ENCODE results near the gene ZKSCAN8.

The ZKSCAN8 gene

GRCh38 chr6:28158318-28158717 is 16.6 kb downstream of the ZKSCAN8 start:
- Mint-ChIP-seq H3K4me1 (peaks cover 7 to 20% of the 10 kb centered on the region in 2 donors), H3K9me3 (peaks cover 4 to 16% of the 10 kb centered on the region in 2 donors), H3K4me3 (no peak overlapping the region), H3K27me3 (no peaks in the 10 kb centered on the region), H3K36me3 (peaks cover 55 to 81% of the 10 kb centered on the region in 2 donors), H3K27ac (peak overlapping the region; percentile 15)
- DNase-seq (no peak), ATAC-seq (replicated peaks) (no peak)

GRCh38 chr6:28159029-28159607 is 17.4 kb downstream of the ZKSCAN8 start:
- H3K27me3 Mint-ChIP-seq: no peaks in the 10 kb centered on the region
- ATAC-seq (replicated peaks) (no peak), DNase-seq (no peak)
- no peak overlapping the region for H3K27ac Mint-ChIP-seq
- H3K36me3 Mint-ChIP-seq: peaks cover 47 to 81% of the 10 kb centered on the region in 2 donors
- H3K9me3 Mint-ChIP-seq: peaks cover 4 to 13% of the 10 kb centered on the region in 2 donors
- H3K4me3 Mint-ChIP-seq: no peak overlapping the region
- peaks cover 7 to 20% of the 10 kb centered on the region in 2 donors for H3K4me1 Mint-ChIP-seq

- H3K27ac Mint-ChIP-seq: no peak overlapping the region
Measured at GRCh38 chr6:28160233-28160632, 18.6 kb downstream of the ZKSCAN8 start.

GRCh38 chr6:28161410-28162079 is 19.9 kb downstream of the ZKSCAN8 start:
- Mint-ChIP-seq H3K4me3 (peak overlapping the region; percentile 87 to 95), H3K36me3 (peaks cover 40 to 75% of the 10 kb centered on the region in 2 donors), H3K9me3 (peaks cover 4 to 12% of the 10 kb centered on the region in 2 donors), H3K4me1 (peaks cover 7 to 20% of the 10 kb centered on the region in 2 donors), H3K27me3 (peaks cover 0 to 7% of the 10 kb centered on the region in 2 donors), H3K27ac (peak overlapping the region; percentile 82)
- peak; percentile 82 for DNase-seq
- ATAC-seq (replicated peaks): peak; percentile 99 to 100

More at GRCh38 chr6:28160233-28160632, 18.6 kb downstream of the ZKSCAN8 start:
- ATAC-seq (replicated peaks): no peak
- Mint-ChIP-seq H3K9me3 (peaks cover 4 to 12% of the 10 kb centered on the region in 2 donors), H3K4me1 (peaks cover 7 to 20% of the 10 kb centered on the region in 2 donors), H3K36me3 (peaks cover 43 to 77% of the 10 kb centered on the region in 2 donors), H3K4me3 (no peak overlapping the region), H3K27me3 (peaks cover 0 to 5% of the 10 kb centered on the region in 2 donors)
- no peak for DNase-seq

GRCh38 chr6:28165563-28165962 is 23.9 kb downstream of the ZKSCAN8 start:
- peaks cover 28 to 55% of the 10 kb centered on the region in 2 donors for H3K36me3 Mint-ChIP-seq
- no peak overlapping the region for H3K4me3 Mint-ChIP-seq
- peaks cover 0 to 7% of the 10 kb centered on the region in 2 donors for H3K27me3 Mint-ChIP-seq
- no peak overlapping the region for H3K27ac Mint-ChIP-seq
- ATAC-seq (replicated peaks): no peak
- peaks cover 0 to 7% of the 10 kb centered on the region in 2 donors for H3K9me3 Mint-ChIP-seq
- peaks cover 9 to 20% of the 10 kb centered on the region in 2 donors for H3K4me1 Mint-ChIP-seq
- DNase-seq: no peak

GRCh38 chr6:28167068-28167467 is 25.4 kb downstream of the ZKSCAN8 start:
- H3K36me3 Mint-ChIP-seq: peaks cover 35 to 59% of the 10 kb centered on the region in 2 donors
- H3K9me3 Mint-ChIP-seq: peaks cover 0 to 3% of the 10 kb centered on the region in 2 donors
- peaks cover 0 to 7% of the 10 kb centered on the region in 2 donors for H3K27me3 Mint-ChIP-seq
- no peak overlapping the region for H3K4me3 Mint-ChIP-seq
- H3K27ac Mint-ChIP-seq: peak overlapping the region; percentile 66
- DNase-seq (no peak), ATAC-seq (replicated peaks) (no peak)
- H3K4me1 Mint-ChIP-seq: peaks cover 6 to 8% of the 10 kb centered on the region in 2 donors

GRCh38 chr6:28167926-28168325 is 26.2 kb downstream of the ZKSCAN8 start:
- Mint-ChIP-seq H3K4me3 (no peak overlapping the region), H3K27ac (no peak overlapping the region), H3K27me3 (peaks cover 0 to 7% of the 10 kb centered on the region in 2 donors), H3K9me3 (no peaks in the 10 kb centered on the region), H3K4me1 (peaks cover 0 to 2% of the 10 kb centered on the region in 2 donors), H3K36me3 (peaks cover 32 to 54% of the 10 kb centered on the region in 2 donors)
- ATAC-seq (replicated peaks) (peak; percentile 25 to 76), DNase-seq (no peak)

- DNase-seq (no peak), ATAC-seq (replicated peaks) (no peak)
- peaks cover 0 to 2% of the 10 kb centered on the region in 2 donors for H3K4me1 Mint-ChIP-seq
- H3K4me3 Mint-ChIP-seq: no peak overlapping the region
- H3K36me3 Mint-ChIP-seq: peaks cover 27 to 31% of the 10 kb centered on the region in 2 donors
- H3K9me3 Mint-ChIP-seq: peaks cover 0 to 4% of the 10 kb centered on the region in 2 donors
- no peak overlapping the region for H3K27ac Mint-ChIP-seq
- H3K27me3 Mint-ChIP-seq: peaks cover 4 to 10% of the 10 kb centered on the region in 2 donors
Measured at GRCh38 chr6:28171271-28171670, 29.6 kb downstream of the ZKSCAN8 start.

- Mint-ChIP-seq H3K36me3 (peaks cover 25 to 29% of the 10 kb centered on the region in 2 donors), H3K9me3 (peaks cover 0 to 5% of the 10 kb centered on the region in 2 donors), H3K27ac (no peak overlapping the region), H3K4me1 (peaks cover 0 to 2% of the 10 kb centered on the region in 2 donors), H3K27me3 (peaks cover 9 to 15% of the 10 kb centered on the region in 2 donors), H3K4me3 (no peak overlapping the region)
- ATAC-seq (replicated peaks) (no peak), DNase-seq (no peak)
Measured at GRCh38 chr6:28172006-28172405, 30.3 kb downstream of the ZKSCAN8 start.

GRCh38 chr6:28176373-28176772 is 34.7 kb downstream of the ZKSCAN8 start:
- H3K36me3 Mint-ChIP-seq: peaks cover 8 to 11% of the 10 kb centered on the region in 2 donors
- no peak overlapping the region for H3K27ac Mint-ChIP-seq
- DNase-seq (no peak), ATAC-seq (replicated peaks) (no peak)
- H3K4me3 Mint-ChIP-seq: no peak overlapping the region
- no peaks in the 10 kb centered on the region for H3K4me1 Mint-ChIP-seq
- peaks cover 31 to 39% of the 10 kb centered on the region in 2 donors for H3K27me3 Mint-ChIP-seq
- H3K9me3 Mint-ChIP-seq: peaks cover 5 to 9% of the 10 kb centered on the region in 2 donors

- DNase-seq (no peak), ATAC-seq (replicated peaks) (no peak)
- Mint-ChIP-seq H3K4me1 (no peaks in the 10 kb centered on the region), H3K4me3 (no peak overlapping the region), H3K27me3 (peaks cover 25 to 43% of the 10 kb centered on the region in 2 donors), H3K27ac (no peak overlapping the region), H3K36me3 (peaks cover 0 to 3% of the 10 kb centered on the region in 2 donors), H3K9me3 (peaks cover 16 to 19% of the 10 kb centered on the region in 2 donors)
Measured at GRCh38 chr6:28182255-28182654, 40.6 kb downstream of the ZKSCAN8 start.

- Mint-ChIP-seq H3K9me3 (peaks cover 24 to 30% of the 10 kb centered on the region in 2 donors), H3K27ac (no peak overlapping the region), H3K4me3 (no peak overlapping the region), H3K36me3 (peaks cover 0 to 5% of the 10 kb centered on the region in 2 donors), H3K27me3 (peaks cover 3 to 6% of the 10 kb centered on the region in 2 donors), H3K4me1 (no peaks in the 10 kb centered on the region)
- DNase-seq (no peak), ATAC-seq (replicated peaks) (no peak)
Measured at GRCh38 chr6:28188111-28188979, 46.7 kb downstream of the ZKSCAN8 start.

- Mint-ChIP-seq H3K27ac (no peak overlapping the region), H3K4me1 (no peaks in the 10 kb centered on the region), H3K4me3 (no peak overlapping the region), H3K27me3 (peaks cover 54 to 57% of the 10 kb centered on the region in 2 donors), H3K36me3 (peaks cover 8 to 17% of the 10 kb centered on the region in 2 donors), H3K9me3 (peaks cover 26 to 27% of the 10 kb centered on the region in 2 donors)
- ATAC-seq (replicated peaks) (no peak), DNase-seq (no peak)
Measured at GRCh38 chr6:28200020-28200419, 58.3 kb downstream of the ZKSCAN8 start.

GRCh38 chr6:28203201-28203600 is 61.5 kb downstream of the ZKSCAN8 start:
- peaks cover 15 to 16% of the 10 kb centered on the region in 2 donors for H3K9me3 Mint-ChIP-seq
- H3K27ac Mint-ChIP-seq: no peak overlapping the region

More at GRCh38 chr6:28203201-28203600, 61.5 kb downstream of the ZKSCAN8 start:
- DNase-seq (no peak), ATAC-seq (replicated peaks) (no peak)
- peaks cover 2 to 12% of the 10 kb centered on the region in 2 donors for H3K36me3 Mint-ChIP-seq
- H3K27me3 Mint-ChIP-seq: peaks cover 60% of the 10 kb centered on the region in 2 donors
- H3K4me1 Mint-ChIP-seq: peaks cover 9 to 12% of the 10 kb centered on the region in 2 donors
- no peak overlapping the region for H3K4me3 Mint-ChIP-seq

Measured in stimulated activated naive B cell treated with anti-CD40 and anti-IgM and Interleukin-4, amounts not matched to agents 10 μg/mL and 1 μg/mL and 100 μg/mL, for 72 hours (primary cell).